Mesothelial cell of epicardium (in vitro differentiated cells): Measurements from ENCODE around the gene AHDC1. TPM values are rescaled to one million over a fixed set of nuclear protein-coding genes. Genes with fewer than 3 reads are reported as not detected.
A peak's percentile ranks its signal among the peaks of the same experiment; 100 is the strongest.

ENCODE experiments used
- DNase-seq, 2 experiments: peaks; one replicate each; pipeline ENCODE4 v3.0.0; 2021; ENCODE audit warnings: low spot score in 2 of 2; ENCODE audit not compliant: unreplicated experiment in 2 of 2
- H3K27ac Mint-ChIP-seq: 2 replicates; pipeline ENCODE4 v1.8.0; 2021; ENCODE audit warnings: mixed read lengths
- H3K27me3 Mint-ChIP-seq: 2 replicates; pipeline ENCODE4 v1.8.0; 2021; ENCODE audit warnings: low read depth, mixed read lengths
- H3K36me3 Mint-ChIP-seq: 2 replicates; pipeline ENCODE4 v1.8.0; 2021; ENCODE audit warnings: mixed read lengths
- H3K4me1 Mint-ChIP-seq: 2 replicates; pipeline ENCODE4 v1.8.0; 2021; ENCODE audit warnings: mixed read lengths
- H3K4me3 Mint-ChIP-seq: 2 replicates; pipeline ENCODE4 v1.8.0; 2021; ENCODE audit warnings: mild to moderate bottlenecking, moderate library complexity, mixed read lengths
- H3K9me3 Mint-ChIP-seq: 2 replicates; pipeline ENCODE4 v1.8.0; 2021; ENCODE audit warnings: mixed read lengths
- CTCF ChIP-seq: fragments of 200-600 bp; sonication (generic); IDR thresholded peaks from one replicate; pipeline ENCODE4 v1.5.0; 2021; ENCODE audit warnings: antibody characterized with exemption; ENCODE audit not compliant: unreplicated experiment
- total RNA-seq: library from RNA; stranded (reverse); gene quantifications from 3 replicates; pipeline ENCODE4 v1.2.1, GENCODE V29; 2021

The AHDC1 gene
- total RNA-seq, 1 donor from 2014 or later = 73.5 TPM

- peak in 1 of 2 experiments; percentile 55 for DNase-seq
- no peaks in the 10 kb centered on the region for H3K9me3 Mint-ChIP-seq
- H3K27ac Mint-ChIP-seq = peak overlapping the region; percentile 99
- H3K4me1 Mint-ChIP-seq = peaks cover 46% of the 10 kb centered on the region
- peak overlapping the region; percentile 75 for H3K4me3 Mint-ChIP-seq
- H3K36me3 Mint-ChIP-seq = peaks cover 17% of the 10 kb centered on the region
- H3K27me3 Mint-ChIP-seq = no peaks in the 10 kb centered on the region
- TF ChIP-seq CTCF = no peak
Measured at GRCh38 chr1:27528818-27529703, 74.9 kb downstream of the AHDC1 start.

GRCh38 chr1:27527890-27528817 is 75.8 kb downstream of the AHDC1 start:
- peak overlapping the region; percentile 75 for H3K4me3 Mint-ChIP-seq
- DNase-seq = peak; percentile 57 to 76
- H3K27ac Mint-ChIP-seq = peak overlapping the region; percentile 99
- TF ChIP-seq CTCF = no peak
- no peaks in the 10 kb centered on the region for H3K27me3 Mint-ChIP-seq
- H3K9me3 Mint-ChIP-seq = no peaks in the 10 kb centered on the region
- peaks cover 55% of the 10 kb centered on the region for H3K4me1 Mint-ChIP-seq
- H3K36me3 Mint-ChIP-seq = peaks cover 10% of the 10 kb centered on the region

- peaks cover 63% of the 10 kb centered on the region for H3K4me1 Mint-ChIP-seq
- H3K27me3 Mint-ChIP-seq = no peaks in the 10 kb centered on the region
- H3K4me3 Mint-ChIP-seq = peak overlapping the region; percentile 58
- peak overlapping the region; percentile 68 for H3K27ac Mint-ChIP-seq
- no peak for TF ChIP-seq CTCF
- DNase-seq = peak in 1 of 2 experiments; percentile 60
- H3K36me3 Mint-ChIP-seq = peaks cover 4% of the 10 kb centered on the region
- no peaks in the 10 kb centered on the region for H3K9me3 Mint-ChIP-seq
Measured at GRCh38 chr1:27527223-27527889, 76.6 kb downstream of the AHDC1 start.

GRCh38 chr1:27526569-27527222 is 77.2 kb downstream of the AHDC1 start:
- no peaks in the 10 kb centered on the region for H3K27me3 Mint-ChIP-seq
- no peak for TF ChIP-seq CTCF
- H3K9me3 Mint-ChIP-seq = no peaks in the 10 kb centered on the region
- peak overlapping the region; percentile 58 for H3K4me3 Mint-ChIP-seq
- H3K36me3 Mint-ChIP-seq = no peaks in the 10 kb centered on the region
- peak in 1 of 2 experiments; percentile 48 for DNase-seq
- peaks cover 69% of the 10 kb centered on the region for H3K4me1 Mint-ChIP-seq
- H3K27ac Mint-ChIP-seq = peak overlapping the region; percentile 92
